Inflammatory macrophage treated with lipopolysaccharide for 1 hour (primary cell): ENCODE measurements around the gene TAX1BP1.
"Not testable (repeated sequence)": the region's sequence is repeated elsewhere in the genome, so short reads cannot be mapped to it uniquely, and the experiment has no call there.

Experiments used
- DNase-seq, 2 donors: peaks; one replicate each; pipeline ENCODE4 v3.0.0-alpha.2; 2020 to 2022

The TAX1BP1 gene

GRCh38 chr7:27850531-27850930, 110.6 kb downstream of the TAX1BP1 start:
- no peak for DNase-seq

DNA sequence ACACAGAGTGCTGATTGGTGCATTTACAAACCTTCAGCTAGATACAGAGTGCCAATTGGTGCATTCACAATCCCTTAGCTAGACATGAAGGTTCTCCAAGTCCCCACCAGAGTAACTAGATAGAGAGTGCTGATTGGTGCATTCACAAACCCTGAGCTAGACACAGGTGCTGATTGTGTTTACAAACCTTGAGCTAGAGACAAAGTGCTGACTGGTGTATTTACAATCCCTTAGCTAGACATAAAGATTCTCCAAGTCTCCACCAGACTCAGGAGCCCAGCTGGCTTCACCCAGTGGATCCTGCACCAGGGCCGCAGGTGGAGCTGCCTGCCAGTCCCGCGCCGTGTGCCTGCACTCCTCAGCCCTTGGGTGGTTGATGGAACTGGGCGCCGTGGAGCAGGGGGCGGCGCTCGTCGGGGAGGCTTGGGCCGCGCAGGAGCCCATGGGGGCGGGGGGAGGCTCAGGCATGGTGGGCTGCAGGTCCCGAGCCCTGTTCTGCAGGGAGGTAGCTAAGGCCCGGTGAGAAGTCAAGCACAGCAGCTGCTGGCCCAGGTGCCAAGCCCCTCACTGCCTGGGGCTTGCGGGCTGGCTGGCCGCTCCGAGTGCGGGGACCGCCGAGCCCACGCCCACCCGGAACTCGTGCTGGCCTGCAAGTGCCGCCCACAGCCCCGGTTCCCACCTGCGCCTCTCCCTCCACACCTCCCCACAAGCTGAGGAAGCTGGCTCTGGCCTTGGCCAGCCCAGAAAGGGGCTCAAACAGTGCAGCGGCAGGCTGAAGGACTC, 116.9 kb downstream of the TAX1BP1 start:
- DNase-seq, result not testable (repeated sequence)

- DNase-seq, result peak; percentile 65 to 73
These were observed 120.8 kb downstream of the TAX1BP1 start for GRCh38 chr7:27860800-27861199.

DNA sequence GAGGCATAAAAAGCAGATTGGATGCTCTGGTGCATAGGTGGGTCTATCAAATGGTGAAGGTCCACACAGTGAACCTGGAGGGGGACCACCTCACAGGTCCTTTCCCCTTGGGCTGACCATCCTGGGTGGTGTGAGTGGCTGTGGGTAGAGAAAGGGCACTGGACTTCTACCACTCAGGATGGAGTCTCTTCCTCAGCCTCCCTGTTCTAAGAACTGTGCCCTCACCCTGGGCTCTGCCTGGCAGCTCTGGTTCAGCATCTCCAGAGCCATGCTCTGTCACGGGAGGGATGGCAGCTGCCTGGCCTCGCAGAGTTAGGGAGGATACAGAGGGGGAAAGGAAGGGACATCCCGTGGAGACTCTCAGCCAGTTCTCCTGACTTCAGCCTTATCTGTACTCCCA, 121.8 kb downstream of the TAX1BP1 start:
- no peak for DNase-seq

GRCh38 chr7:27863880-27864279, 123.9 kb downstream of the TAX1BP1 start:
- no peak for DNase-seq

- DNase-seq, result no peak
These were observed 126.3 kb downstream of the TAX1BP1 start for GRCh38 chr7:27866256-27866655.

GRCh38 chr7:27866828-27867672, 127.1 kb downstream of the TAX1BP1 start:
- no peak for DNase-seq

DNA sequence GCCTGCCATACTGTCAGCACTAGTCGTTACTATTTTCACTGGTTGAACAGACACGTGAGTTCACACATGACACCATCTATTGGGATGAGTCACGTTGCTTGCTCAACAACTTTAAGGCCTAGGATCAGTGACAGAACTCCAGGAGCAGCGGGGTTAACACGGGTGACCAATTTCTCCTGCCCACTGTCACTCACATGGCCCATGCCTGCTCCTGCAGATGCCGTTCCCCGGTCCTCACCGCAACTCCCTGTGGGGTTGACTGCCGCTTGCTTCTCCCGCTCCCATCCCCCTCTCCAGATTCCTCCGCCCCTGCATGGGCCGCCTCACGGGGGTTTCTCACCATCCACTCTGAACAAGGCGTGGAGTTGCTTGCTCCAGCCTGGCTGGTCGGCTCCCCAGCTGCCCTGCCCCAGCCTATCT, 128.2 kb downstream of the TAX1BP1 start:
- DNase-seq, result no peak

DNA sequence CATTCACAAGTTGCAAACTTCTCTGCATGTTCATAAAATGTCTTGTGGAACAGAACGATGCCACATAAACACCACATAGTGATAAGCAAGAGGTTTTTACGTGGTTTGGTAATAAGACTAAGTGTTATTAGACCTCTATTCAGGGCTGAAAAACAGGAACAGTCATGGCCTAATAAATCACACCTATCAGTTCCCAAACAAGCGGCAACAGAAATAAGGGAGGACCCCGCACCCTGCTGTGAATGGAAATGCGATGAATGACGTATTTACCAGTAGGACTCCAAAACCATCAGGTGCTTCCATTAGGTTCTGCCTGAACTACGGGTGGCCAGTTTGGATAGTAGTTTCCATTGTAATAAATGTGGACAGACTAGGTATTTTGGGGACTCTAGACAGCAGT, 129.1 kb downstream of the TAX1BP1 start:
- no peak for DNase-seq

DNA sequence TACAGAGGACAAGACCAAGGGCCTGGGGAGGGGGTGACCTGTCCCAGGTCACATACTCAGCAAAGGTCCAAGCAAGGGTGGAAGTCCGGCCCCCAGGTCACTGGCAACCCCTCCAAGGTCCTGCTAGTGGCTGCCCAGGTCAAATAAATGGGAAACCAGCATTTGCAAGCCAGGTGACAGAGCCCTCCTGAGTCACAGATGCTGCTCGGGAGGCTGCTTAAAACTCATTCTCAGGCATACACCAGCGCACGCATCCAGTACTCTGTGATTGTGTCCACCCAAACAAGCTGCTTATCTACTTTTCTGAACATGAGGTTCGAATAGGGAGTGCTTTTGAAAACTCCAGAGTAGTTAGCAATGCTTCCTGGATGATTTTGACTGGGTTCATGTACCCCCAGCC, 130.6 kb downstream of the TAX1BP1 start:
- DNase-seq, result no peak

DNA sequence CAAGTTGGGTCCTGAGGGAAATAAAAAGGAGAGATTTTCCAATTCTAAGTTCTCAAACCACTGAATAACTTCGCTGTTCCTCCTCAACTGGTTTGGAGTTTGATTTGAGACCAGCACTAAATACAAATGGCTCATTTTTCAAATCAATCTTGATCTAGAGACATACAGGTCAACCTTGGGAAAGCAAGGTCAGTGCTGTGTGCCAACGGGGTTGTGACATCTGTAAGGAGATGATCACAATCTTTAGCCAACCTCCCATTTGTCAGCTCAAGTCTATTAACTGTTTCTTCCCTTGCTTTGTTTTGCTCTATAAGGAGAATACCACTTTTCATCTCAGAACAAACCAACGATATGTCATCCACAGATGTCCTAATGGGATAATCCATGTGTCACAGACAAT, 131.1 kb downstream of the TAX1BP1 start:
- DNase-seq, result no peak

- DNase-seq, result no peak
These were observed 131.9 kb downstream of the TAX1BP1 start for GRCh38 chr7:27871866-27872265.

- no peak for DNase-seq
These were observed 132.7 kb downstream of the TAX1BP1 start for GRCh38 chr7:27872356-27873275.

GRCh38 chr7:27873981-27874957, 134.3 kb downstream of the TAX1BP1 start:
- DNase-seq, result no peak

- no peak for DNase-seq
These were observed 135.1 kb downstream of the TAX1BP1 start for GRCh38 chr7:27875061-27875460.

DNA sequence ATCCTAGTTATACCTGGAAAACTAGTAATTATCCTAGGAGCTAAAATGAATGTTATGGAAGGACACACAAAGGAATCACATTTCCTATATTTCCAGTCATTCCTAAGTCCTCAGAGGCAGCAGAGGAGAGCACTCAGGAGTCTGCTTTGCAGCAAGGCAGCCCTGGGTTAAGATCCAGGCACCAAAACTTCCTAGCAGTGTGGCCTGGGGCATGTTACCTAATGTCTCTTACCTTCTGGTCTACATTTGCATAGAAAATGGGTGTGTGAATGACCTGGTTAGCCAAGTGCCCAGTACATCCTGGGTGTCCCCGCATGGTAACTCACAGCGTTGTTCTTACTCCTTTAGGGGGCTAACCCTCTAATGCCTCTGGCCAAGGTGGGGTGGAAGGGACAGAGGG, 135.9 kb downstream of the TAX1BP1 start:
- no peak for DNase-seq

GRCh38 chr7:27876756-27877155, 136.8 kb downstream of the TAX1BP1 start:
- no peak for DNase-seq
